Measurements from ENCODE around the gene PF4V1.

DNA sequence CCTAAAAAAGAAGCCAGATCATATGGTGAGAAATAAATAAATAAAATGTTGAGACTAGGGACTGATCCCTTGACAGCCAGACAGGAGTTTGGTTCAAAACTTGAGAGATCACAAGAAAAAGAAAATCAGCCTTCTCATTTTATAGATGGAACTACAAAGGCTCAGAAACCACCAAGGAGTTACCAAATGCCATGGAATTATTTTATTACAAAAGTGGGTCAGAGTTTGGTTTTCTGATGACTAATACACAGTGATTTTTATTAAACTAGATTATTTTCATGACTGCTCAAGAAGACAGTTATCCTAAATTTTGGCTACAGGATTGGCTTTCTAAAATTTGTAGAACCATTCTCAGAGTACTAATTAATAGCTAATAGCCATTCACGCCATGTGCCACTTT lies 22.3 kb downstream of the PF4V1 start:
- TF ChIP-seq GATA2 (IDR thresholded peaks at IDR 0.05; ENCODE audit: low read depth, low read length): no peak
- TF ChIP-seq GATA3 (IDR thresholded peaks at IDR 0.05; ENCODE audit: low read depth, low read length): no peak
